ENCODE results near the gene MAB21L3. TPM values are rescaled to one million over a fixed set of nuclear protein-coding genes. Genes with fewer than 3 reads are reported as not detected.
A peak's percentile ranks its signal among the peaks of the same experiment; 100 is the strongest.

MAB21L3 gene
- total RNA-seq, 1 donor from 2014 or later: 1.2 TPM

GRCh38 chr1:116119876-116120275 is 8.7 kb downstream of the MAB21L3 start:
- H3K27me3 ChIP-seq (ENCODE audit: low read depth): no peaks in the 10 kb centered on the region
- ATAC-seq (no peak), DNase-seq (no peak)
- no peaks in the 10 kb centered on the region for H3K36me3 ChIP-seq
- no peak for TF ChIP-seq CTCF (IDR thresholded peaks at IDR 0.05)
- H3K4me3 ChIP-seq: no peak overlapping the region
- H3K27ac ChIP-seq: no peak overlapping the region
- H3K4me1 ChIP-seq: peaks cover 7% of the 10 kb centered on the region
- no peaks in the 10 kb centered on the region for H3K9me3 ChIP-seq
- intact Hi-C loops (cut with DNase I): no loop called here

GRCh38 chr1:116122955-116123757 is 12.0 kb downstream of the MAB21L3 start:
- peak; percentile 87 to 93 for ATAC-seq
- Histone ChIP-seq H3K4me3 (no peak overlapping the region), H3K27ac (no peak overlapping the region), H3K9me3 (no peaks in the 10 kb centered on the region), H3K36me3 (no peaks in the 10 kb centered on the region), H3K27me3 (ENCODE audit: low read depth) (no peaks in the 10 kb centered on the region), H3K4me1 (peaks cover 7% of the 10 kb centered on the region)
- DNase-seq: peak; percentile 58
- intact Hi-C loops (cut with DNase I): no loop called here
- TF ChIP-seq CTCF (IDR thresholded peaks at IDR 0.05): no peak

DNA sequence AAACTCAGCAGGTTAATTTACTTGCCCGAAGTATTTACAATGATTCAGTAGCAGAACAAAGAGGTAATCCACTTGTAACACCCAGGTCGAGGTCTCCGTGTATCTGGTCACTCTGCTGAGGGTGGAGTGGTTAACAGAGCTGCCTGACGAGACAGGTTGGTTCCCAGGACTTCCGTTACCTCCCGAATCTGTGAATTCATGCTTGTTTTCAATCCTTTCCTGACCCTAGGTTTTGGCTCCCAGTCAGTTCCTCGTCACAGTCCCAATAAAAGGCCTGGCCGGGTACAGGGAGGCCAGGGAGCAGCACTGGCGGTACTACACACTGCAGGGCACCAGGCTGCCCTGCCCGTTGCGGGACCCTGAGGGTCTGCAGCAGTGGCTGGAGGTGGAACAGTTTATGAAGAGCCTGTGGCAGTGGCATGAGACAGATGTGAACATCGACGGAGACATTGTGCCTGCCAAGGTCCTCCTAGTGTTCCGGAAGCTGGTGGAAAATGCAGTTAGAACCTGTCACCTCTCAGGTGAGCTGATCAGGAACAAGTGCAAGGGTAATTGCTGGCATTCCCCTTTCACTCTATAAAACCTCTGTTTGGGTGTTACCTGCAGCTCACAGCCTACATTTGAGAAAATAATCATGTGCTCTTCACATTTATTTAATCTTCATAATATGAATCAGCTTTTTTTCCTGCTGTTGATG is 12.8 kb downstream of the MAB21L3 start:
- Histone ChIP-seq H3K36me3 (no peaks in the 10 kb centered on the region), H3K4me1 (peaks cover 7% of the 10 kb centered on the region), H3K4me3 (no peak overlapping the region), H3K9me3 (no peaks in the 10 kb centered on the region), H3K27ac (no peak overlapping the region), H3K27me3 (ENCODE audit: low read depth) (no peaks in the 10 kb centered on the region)
- TF ChIP-seq CTCF (IDR thresholded peaks at IDR 0.05): no peak
- intact Hi-C loops (cut with DNase I): no loop called here
- no peak for DNase-seq
- no peak for ATAC-seq

GRCh38 chr1:116125758-116126157 is 14.6 kb downstream of the MAB21L3 start:
- intact Hi-C loops (cut with DNase I): no loop called here
- TF ChIP-seq CTCF (IDR thresholded peaks at IDR 0.05): no peak
- H3K27ac ChIP-seq: no peak overlapping the region
- no peak for DNase-seq
- ATAC-seq: no peak
- H3K4me1 ChIP-seq: peaks cover 7% of the 10 kb centered on the region
- H3K9me3 ChIP-seq: no peaks in the 10 kb centered on the region
- H3K4me3 ChIP-seq: no peak overlapping the region
- no peaks in the 10 kb centered on the region for H3K36me3 ChIP-seq
- H3K27me3 ChIP-seq (ENCODE audit: low read depth): no peaks in the 10 kb centered on the region

DNA sequence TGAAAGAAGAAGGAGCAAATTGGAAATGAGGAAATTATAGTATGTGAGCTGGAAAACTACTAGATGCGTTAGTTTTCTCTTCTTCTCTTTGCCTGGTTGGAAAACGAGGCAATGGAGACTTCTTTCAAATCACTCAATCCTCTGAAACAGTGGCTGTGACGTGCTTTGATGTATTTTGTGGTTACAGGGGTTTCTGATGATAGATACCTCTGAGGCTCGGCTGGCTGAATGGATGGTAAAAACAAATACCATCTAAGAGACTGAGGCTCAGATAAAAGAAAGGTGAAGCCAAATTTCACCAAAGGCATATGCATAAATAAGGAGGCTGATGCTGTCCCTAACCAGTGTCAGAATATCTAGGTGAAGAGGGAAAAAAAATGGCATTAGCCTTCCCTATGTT is 15.1 kb downstream of the MAB21L3 start:
- Histone ChIP-seq H3K36me3 (no peaks in the 10 kb centered on the region), H3K9me3 (no peaks in the 10 kb centered on the region), H3K4me1 (peaks cover 7% of the 10 kb centered on the region), H3K4me3 (no peak overlapping the region), H3K27ac (no peak overlapping the region), H3K27me3 (ENCODE audit: low read depth) (no peaks in the 10 kb centered on the region)
- TF ChIP-seq CTCF (IDR thresholded peaks at IDR 0.05): no peak
- intact Hi-C loops (cut with DNase I): no loop called here
- DNase-seq: no peak
- no peak for ATAC-seq

Data from lower lobe of right lung (tissue), 2 donors.